SW480 (cell line): ENCODE results near the gene DNASE1L2.

ENCODE experiments used
- DNase-seq: peaks from one replicate; pipeline ENCODE4 v3.0.0-alpha.2; 2016; ENCODE audit warnings: low spot score

The DNASE1L2 gene

DNA sequence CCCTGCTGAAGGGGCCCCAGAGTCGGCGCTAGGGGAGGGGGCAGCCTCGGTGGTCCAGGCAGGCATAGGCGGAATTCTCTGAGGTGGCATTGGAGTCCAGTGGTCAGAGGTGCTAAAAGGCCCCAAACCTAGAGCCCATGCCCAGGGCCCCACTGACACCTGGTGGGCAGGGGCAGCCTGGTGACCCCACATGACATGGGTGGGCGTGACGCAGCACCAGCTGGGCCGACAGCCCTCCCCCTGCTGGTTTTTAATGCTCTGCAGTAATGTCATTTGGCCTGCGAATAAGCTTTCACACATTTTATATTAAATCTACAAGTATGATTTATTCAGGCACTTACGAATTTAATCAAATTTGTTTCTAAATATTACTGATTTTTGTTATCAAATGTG lies 33.8 kb downstream of the DNASE1L2 start:
- DNase-seq: no peak

DNA sequence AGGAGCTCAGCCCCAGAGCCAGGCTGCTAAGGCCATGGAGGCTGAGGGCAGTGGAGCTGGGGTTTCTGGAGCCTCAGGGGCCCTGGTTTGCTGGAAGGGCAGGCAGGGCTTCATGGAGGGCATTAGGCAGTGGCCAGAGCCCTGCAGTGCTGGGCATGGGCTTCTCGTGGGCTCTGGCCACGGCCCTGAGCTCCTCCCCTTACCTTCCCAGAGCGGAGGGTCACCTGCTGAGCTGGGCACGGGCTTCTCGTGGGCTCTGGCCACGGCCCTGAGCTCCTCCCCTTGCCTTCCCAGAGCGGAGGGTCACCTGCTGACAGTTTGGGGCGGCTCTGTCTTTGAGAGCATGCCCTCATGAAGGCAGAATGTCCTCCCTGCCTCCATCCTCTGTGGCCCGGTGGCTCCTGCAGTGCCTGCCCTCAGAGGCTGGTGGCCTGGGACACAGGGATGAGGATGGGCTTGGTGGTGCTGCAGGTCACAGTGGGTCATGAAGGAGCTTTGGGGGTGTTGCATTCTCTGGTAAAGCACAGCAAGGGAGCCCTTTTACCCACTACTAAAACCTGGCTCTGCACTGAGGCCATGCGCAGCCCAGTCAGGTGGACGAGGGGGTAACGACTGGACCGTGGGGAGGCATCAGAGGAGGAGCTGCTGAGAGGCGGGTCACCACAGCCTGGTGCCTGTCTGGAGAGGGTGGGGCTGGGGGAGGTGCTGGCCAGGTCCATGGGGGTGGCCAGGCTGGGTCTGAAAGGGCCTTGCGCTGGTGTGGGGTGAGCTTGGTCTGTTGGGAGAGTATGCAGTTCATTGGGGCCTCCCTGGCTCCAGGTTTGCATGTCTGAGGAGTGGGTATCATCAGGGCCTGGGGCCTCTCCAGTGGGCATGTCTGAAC lies 34.6 kb downstream of the DNASE1L2 start:
- DNase-seq: no peak

DNA sequence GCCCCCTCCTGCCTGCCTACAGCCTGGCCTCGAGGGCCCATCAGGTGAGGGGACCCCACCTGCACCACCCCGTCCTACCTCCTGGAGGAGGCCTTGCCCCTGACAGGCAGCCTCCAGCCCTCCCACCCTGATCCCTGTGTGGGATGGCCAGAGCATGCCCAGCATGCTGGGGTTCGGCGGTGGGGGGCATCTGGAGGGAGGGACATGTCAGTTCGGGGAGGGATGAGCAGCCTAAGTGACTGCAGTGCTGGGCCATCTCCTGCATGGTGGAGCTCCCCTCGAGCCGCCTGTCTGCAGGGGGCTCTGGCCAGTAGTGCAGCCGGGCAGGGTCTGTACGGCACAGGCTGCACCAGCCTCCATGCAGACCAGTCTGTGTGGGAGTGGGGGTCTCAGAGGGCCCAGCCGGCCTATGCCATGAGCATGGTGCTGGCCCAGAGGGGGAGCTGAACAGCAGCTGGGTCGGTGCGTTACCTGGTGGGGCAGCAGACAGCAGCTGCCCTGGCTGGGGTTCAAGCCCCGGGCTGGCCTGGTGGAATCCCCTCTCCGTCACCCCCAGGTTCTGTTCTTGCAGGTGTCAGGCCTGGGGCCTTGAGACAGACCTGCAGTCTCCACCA lies 35.7 kb downstream of the DNASE1L2 start:
- no peak for DNase-seq

DNA sequence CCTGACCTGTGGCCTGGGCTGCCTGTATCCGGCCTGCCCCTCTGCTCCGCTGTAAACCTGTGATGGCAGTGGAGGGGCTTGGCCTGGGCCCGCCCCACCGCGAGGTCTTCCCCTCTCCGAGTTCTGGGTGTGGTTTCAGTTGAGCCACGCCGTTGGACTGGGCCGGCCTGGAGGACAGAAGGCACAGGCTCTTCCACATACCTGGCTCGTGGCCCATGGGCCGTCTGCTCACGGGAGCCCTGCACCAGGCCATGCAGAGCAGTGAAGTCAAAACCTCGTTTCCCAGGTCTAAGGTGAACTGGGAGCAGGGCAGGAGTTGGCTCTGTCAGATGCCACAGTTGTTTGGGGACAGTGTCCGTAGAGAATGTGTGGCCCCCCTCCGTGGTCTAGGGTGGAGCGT lies 37.2 kb downstream of the DNASE1L2 start:
- no peak for DNase-seq

DNA sequence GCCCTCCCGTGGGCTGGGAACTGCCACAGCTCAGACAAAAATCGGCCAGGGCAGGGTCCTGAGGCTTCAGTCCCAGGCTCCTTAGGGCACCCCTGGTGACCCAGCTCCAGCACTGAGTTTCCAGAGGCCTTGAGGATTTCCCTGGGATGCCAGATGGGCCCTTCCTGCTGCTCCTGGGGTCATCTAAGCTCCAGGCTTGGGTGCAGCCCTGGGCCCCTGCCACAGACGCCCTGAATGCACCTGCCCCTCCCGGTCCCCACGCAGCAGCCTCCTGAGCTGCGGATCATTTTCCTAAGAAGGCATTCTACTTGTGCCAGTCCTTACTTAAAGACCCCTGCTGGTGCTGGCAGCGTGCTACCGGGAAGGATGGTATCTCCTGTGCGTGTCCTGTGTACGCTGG lies 37.7 kb downstream of the DNASE1L2 start:
- DNase-seq: no peak

DNA sequence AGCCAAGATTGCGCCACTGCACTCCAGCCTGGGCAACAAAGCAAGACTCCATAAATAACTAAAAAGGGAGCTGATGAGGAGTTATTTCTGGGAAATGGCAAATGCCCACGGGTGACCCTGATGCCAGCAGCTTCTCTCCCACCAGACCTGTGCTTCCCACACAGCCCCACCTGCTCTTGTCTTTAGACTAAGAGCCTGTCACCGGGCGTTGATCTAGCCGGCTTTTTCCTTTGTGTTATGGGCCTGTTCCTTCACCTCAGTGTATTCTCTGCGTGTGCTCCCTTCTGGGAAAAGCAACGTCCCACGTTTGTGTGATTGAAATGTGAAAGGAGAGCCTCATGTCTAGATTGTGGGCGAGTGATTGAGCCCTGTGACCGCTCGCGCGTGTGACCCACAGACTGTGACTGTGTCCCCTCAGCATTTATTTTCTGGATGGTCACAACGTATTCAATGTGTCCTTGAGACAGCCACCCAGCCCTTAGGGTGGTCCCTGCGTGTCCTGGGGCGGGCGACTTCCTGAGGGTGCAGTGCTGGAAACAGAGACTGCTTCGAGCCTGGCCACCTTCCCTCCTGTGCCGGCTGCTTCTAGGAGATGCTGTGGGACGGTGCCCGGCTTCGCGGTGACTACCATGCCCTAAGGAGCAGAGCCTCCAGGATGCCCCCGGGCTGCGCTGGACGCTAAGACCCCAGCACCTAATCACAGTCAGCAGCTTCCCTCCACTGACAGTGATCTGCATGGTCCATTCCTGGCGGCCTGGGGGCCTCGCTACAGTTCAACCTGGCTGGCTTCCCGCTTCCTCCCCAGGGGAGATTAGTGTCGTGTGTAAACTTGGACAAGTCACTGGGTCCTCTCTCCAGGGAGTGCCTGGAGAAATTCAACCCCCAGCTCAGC lies 39.5 kb downstream of the DNASE1L2 start:
- no peak for DNase-seq

DNA sequence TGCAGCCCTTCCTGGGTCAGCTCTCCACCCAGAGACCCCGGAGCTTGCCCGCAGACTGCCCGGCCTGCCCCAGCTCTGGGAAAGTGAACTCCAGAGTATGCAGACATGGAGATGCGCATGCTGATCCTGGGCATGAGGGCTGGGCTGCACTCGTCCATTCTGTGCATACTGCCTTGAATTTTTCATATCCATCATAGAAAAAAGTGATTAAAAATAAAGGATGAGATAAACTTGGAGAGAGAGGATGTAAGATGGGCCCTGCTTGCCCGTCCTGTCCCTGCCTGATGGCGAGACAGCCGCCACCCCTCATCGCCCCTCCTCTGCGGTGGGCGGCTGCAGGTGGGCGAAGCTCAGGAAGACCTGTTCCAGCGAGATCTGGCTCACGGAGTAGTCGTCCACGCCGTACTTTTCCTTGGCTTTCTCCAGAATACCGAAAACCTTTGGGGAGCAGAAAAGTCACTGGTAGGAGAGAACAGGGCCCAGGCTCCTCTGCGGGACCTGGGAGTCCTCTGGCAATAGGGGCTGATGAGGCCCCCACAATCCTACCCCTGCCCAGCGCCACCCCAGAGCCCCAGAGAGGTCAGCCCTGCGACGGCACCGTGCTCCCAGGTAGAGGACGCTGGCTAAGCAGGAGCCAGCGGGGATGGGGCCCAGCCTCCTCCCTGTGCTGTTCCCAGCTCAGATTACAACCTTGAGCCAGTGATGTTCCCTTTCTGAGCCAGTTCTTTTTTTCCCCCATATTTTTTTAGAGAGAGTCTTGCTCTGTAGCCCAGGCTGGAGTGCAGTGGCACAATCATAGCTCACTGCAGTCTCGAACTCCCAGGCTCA lies 40.3 kb downstream of the DNASE1L2 start:
- no peak for DNase-seq

DNA sequence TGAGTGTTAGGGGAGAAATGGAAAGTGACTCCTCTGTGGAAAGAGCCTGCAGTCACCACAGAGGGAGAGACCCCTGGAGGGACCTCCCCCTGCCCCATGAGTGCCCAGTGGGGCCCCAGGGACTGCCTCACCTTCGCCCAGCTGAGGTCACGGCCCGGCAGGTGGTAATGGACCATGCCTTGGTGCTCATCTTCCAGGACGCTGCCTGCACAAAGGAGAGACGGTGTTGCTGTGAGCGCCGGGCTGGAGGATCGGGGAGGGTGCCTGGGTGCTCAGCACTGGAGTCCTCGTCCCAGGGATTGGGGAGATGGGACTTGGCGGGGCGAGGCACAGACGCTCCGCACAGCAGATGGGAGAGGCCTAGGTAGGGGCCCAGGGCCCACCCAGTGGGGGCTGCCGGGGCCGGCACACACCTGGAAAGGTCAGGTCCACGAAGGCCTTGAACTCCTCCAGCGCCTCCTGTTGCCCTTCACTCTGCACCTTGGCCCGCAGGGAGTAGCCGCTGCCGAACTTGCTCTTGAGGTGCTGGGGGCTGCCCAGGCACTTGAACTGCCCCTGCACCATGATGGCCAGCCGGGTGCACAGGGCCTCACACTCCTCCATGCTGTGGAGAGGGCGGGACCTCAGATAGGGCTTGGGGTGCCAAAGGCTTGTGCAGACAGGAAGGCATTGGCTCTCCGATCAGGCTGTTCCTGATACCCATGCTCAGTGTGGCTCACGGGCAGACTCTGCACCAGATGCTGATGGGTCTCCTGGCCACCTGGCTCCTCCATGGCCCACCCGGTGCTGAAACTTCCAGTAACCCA lies 41.4 kb downstream of the DNASE1L2 start:
- no peak for DNase-seq

DNA sequence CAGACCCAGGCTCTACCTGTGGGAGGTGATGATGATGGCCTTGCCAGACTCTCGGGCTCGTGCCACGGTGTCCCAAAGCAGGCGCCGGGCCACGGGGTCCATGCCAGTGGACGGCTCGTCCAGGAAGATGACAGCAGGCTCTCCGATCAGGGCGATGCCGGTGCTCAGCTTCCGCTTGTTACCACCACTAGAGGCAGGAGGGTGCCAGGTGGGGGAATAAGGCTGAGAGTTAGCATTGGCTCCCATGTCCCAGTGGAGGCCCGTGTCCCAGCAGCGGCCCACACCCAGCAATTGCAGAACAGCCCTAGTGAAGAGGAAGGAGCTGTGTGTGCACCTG lies 42.0 kb downstream of the DNASE1L2 start:
- DNase-seq: no peak

DNA sequence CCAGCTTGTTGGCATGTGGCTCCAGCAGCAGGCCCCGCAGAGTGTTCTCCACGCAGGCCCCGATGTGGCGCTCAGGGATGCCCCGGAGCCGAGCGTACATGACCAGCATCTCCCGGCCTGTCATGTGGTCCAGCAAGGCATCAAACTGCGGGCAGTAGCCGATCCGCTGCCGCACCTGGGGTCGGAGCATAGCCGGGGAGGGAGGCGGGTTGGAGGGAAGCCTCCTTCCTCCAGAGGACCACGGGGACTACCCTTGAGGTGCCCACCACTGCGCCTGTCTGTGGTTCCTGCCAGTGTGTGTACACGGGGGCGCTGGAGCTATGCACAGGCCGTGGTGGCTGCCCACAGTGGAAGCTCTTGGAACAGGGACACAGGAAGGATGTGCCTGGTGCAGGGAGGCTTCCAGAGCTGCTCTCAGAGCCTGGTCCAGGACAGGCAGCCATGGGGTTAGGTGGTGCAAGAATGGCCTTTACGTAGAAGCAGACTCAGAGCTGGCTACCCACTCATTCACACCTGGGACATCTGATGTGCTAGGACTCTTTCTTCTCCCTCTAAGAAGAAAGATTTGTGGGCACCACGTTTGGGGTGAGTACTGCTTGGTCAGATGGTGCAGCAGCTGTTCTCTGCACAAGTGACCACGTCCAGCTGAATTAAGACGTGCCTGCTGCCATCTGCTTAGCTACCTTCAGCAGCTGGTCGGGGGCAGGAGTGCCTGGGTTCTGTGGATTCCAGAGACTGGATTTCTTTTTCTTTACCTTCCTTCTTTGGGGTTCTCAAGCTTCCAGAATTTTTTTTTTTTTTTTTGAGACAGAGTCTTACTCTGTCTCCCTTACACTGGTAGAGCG lies 42.9 kb downstream of the DNASE1L2 start:
- DNase-seq: no peak

DNA sequence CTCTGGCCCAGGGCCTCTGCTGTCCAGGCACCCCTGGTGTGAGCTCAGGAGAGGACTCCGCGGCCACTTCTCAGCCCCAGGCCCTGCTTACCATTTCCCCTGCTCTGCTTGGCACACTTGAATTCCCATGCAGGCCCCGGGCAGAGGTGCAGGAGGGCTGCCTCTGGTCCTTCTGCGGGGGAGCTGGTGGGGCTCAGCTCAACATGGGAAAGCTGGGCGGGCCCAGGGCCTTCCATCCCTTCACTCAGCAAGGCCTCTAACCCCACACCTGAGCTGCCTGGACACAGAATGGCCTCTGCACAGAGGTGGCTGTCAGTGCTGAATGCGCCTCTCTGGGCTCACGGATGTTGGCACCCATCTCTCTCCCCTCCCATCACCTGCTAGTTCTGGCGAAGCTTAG lies 44.2 kb downstream of the DNASE1L2 start:
- no peak for DNase-seq

DNA sequence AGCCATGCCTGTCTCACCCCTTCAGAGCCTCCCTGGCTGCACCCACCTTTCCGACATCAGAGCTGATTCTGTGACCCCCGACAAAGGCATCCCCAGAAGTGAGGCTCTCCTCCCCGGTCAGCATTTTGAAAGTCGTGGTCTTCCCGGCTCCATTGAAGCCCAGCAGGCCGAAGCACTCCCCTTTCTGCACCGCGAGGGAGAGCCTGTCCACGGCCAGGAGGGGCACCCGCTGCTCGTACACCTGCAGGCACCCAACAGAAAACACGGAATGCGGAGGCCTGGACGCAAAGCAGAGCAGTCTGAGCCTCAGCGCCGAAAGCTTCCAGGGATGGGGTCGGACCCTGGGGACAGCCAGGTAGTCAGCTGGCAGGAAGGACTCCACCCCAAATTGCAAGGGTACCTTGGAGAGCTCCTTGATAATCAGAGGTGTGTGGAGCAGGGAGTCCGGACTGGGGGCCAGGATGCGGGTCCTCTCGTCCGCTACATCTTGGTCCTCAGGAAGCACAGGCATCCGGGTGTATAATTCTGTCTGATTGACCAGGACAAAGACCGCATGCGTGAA lies 44.8 kb downstream of the DNASE1L2 start:
- no peak for DNase-seq

DNA sequence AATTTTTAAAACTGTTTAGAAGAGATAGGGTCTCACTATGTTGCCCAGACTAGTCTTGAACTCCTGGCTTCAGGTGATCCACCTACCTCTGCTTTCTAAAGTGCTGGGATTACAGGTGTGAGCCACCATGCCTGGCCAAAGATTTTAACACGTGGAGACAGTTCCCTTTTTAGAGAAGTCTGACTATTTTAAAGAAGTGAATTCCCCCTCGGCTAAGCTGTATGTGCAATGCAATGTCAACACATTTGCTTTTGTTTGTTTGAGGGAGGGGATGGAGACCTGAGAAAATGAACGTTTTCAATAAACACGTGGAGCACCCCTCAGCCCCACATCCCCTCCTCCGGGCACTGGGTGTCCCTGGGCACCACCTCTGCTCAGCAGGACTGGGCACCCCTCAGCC lies 46.0 kb downstream of the DNASE1L2 start:
- DNase-seq: no peak

DNA sequence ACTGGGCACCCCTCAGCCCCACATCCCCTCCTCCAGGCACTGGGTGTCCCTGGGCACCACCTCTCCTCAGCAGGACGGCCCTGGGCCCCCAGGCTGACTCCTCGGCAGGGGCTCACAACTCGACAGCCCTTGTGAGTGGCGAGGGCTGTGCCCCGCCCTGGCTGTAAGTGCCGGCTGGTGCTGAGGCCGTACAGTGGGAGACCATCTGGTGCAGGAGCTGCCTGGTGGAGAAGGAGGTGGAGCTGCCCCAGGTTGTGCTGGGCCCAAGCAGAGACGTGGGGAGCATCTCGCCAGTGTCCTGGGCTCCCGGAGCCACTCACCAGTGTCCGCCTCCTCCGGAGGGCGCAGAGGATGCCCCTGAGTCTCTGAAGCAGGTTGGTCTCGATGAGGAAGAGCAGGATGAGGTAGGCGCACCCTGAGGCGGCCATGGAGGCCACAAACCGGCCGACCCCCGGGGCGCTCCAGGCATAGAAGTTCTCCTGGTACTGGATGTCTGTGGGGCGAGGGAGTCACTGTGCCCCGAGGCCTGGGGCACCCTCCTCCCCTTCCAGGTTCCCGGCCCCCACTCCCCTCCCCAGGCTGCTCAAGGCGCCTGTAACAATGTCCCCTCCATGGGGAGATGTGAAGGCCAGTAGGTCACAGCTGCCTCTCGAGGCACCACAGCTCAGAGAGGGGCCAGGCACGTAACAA lies 46.8 kb downstream of the DNASE1L2 start:
- no peak for DNase-seq

DNA sequence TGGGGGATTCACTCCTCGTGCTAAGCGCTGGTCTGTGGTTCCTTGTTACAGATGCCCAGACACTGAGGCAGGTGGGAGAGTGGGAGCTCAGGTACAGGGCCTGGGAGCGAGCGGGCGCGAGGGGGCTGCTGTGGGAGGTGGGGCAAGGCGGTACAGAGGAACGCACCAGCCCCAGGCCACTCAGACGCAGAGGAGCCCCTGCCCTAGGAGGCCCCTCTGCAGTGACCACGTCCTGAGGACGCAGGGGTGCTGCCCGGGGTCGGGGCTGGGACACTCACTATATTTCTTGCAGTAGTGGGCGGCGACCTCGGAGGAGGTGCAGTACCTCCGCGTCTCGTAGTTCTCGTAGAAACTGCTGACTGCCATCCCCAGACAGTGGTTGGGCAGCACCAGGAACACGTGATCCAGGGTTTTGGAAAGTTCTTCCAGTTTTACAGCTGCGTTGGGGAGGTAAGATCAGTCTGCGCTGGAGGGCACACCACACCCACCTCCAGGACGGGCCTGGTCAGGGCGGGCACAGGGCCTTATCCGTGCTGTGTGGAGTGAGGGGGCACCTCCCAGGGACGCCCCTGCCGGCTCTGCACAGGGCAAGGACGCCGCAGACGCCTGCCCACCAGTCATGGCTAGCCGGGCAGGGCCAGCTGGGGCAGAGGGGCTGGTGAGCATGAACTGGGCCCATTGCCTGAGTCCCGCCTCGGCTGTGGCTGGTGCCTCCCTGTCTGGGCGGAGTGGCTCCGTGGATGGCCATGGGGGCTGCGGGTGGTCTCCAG lies 47.9 kb downstream of the DNASE1L2 start:
- DNase-seq: no peak

DNA sequence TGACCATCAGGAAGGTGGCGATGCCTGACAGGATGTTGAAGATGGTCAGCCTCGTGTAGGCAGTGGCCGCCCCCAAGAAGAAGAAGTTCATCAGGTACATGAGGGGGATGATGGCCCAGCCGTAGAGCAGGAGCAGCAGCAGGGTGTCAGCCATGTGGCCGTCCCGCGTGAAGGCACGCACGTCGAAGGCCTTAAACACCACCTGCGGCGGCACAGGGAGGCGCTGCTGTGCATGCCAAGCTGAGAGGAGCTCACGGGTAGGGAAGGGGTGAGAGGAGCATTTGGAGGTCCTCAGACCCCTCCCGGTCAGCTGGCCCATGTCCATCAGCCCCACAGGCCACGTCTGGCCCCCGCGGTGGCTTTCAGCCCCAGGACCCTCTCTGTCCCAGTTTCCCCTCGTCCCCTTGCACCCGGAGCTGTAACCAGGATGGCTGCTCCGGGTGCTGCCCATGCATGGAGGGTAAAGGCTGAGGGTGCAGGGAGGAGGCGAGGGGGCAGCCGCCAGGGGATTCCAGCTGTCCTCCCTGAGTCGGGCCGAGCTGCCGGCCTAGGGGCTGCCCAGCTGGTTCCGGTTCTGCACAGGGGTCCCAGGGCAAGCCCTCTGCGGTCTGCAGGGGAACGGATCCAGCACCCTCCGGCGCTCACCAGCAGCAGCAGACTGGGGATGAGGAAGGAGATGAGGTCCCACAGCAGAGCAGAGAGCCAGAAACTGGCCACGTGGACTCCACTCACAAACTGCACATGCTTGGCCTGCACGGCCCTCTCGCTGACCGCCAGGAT lies 48.7 kb downstream of the DNASE1L2 start:
- DNase-seq: no peak

DNA sequence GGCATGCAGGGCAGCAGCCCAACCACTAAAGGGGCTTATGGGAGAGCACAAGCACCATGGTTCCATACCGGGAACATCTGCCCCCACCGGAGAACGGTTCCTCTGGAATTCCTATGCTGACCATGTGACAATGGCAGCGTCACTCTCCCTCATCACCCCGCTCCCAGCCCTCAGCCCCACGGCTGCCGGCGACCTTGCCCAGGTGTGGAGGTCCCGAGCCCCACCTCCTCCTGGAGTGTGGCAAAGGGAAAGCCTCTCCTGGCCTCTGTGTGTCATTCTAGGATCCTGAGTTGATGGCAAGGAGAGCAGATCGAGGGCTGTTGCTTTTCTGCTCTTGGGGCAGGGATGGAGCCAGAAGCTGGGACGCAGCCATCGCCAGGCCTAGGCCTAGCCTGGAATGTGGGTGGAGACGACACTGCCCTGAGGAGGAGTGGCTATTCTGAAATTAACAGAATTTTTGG lies 49.5 kb downstream of the DNASE1L2 start:
- no peak for DNase-seq

DNA sequence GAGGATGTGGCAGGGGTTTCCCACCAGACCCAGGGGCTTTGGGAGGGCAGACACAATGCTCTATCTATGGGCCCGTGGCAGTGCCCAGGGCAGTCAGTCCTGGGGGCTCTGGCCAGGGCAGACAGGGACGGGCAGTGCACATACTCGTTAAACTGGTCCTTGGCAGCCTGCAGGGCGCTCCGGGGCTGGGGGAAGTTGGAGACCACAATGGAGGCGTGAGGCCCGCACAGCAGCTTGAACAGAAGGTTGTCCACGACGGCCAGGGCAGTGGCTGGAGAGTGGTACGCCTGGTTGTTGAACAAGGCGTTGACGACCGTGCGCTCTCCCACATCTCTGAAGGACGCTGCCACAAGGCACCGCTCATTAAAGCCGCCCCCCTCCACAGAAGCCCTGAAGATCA lies 50.3 kb downstream of the DNASE1L2 start:
- DNase-seq: no peak
